Fibroblast of the conjunctiva (primary cell): Measurements from ENCODE around the gene COL21A1.
"Not testable (repeated sequence)": the region's sequence is repeated elsewhere in the genome, so short reads cannot be mapped to it uniquely, and the experiment has no call there.

Experiments used
- DNase-seq: peaks from one replicate; pipeline ENCODE4 v3.0.0-alpha.2; 2010; ENCODE audit warnings: low read depth

The COL21A1 gene

GRCh38 chr6:56047931-56048540 is 199.3 kb downstream of the COL21A1 start:
- no peak for DNase-seq

- DNase-seq = no peak
Measured at GRCh38 chr6:56046576-56046975, 200.8 kb downstream of the COL21A1 start.

GRCh38 chr6:56043761-56044160 is 203.6 kb downstream of the COL21A1 start:
- DNase-seq = no peak

GRCh38 chr6:56043076-56043475 is 204.3 kb downstream of the COL21A1 start:
- DNase-seq = no peak

GRCh38 chr6:56041591-56041990 is 205.8 kb downstream of the COL21A1 start:
- no peak for DNase-seq

GRCh38 chr6:56040889-56041301 is 206.5 kb downstream of the COL21A1 start:
- DNase-seq = peak; percentile 81

GRCh38 chr6:56040223-56040622 is 207.2 kb downstream of the COL21A1 start:
- peak; percentile 72 for DNase-seq

GRCh38 chr6:56038764-56039163 is 208.6 kb downstream of the COL21A1 start:
- DNase-seq = no peak

GRCh38 chr6:56037601-56038000 is 209.8 kb downstream of the COL21A1 start:
- DNase-seq = no peak

- DNase-seq = no peak
Measured at GRCh38 chr6:56036916-56037600, 210.3 kb downstream of the COL21A1 start.

- DNase-seq = no peak
Measured at GRCh38 chr6:56033401-56033800, 214.0 kb downstream of the COL21A1 start.

- no peak for DNase-seq
Measured at GRCh38 chr6:56032715-56033260, 214.6 kb downstream of the COL21A1 start.

GRCh38 chr6:56027865-56028264 is 219.5 kb downstream of the COL21A1 start:
- no peak for DNase-seq

- no peak for DNase-seq
Measured at GRCh38 chr6:56026455-56027180, 220.8 kb downstream of the COL21A1 start.

GRCh38 chr6:56025795-56026194 is 221.6 kb downstream of the COL21A1 start:
- DNase-seq = no peak

GRCh38 chr6:56024931-56025330 is 222.4 kb downstream of the COL21A1 start:
- no peak for DNase-seq

GRCh38 chr6:56023829-56024228 is 223.6 kb downstream of the COL21A1 start:
- no peak for DNase-seq

- DNase-seq = no peak
Measured at GRCh38 chr6:56022678-56023077, 224.7 kb downstream of the COL21A1 start.

- DNase-seq = no peak
Measured at GRCh38 chr6:56021943-56022342, 225.4 kb downstream of the COL21A1 start.

- no peak for DNase-seq
Measured at GRCh38 chr6:56019973-56020372, 227.4 kb downstream of the COL21A1 start.

- no peak for DNase-seq
Measured at GRCh38 chr6:56017198-56017597, 230.2 kb downstream of the COL21A1 start.

- not testable (repeated sequence) for DNase-seq
Measured at GRCh38 chr6:56014039-56014438, 233.3 kb downstream of the COL21A1 start.

GRCh38 chr6:56009636-56010035 is 237.7 kb downstream of the COL21A1 start:
- DNase-seq = no peak
